Activated naive CD8-positive, alpha-beta T cell treated with anti-CD3 and anti-CD28 coated beads, Interleukin-2, amount 50 U/mL, for 16 hours (primary cell): Measurements from ENCODE around the gene STOML1.

ENCODE experiments used
- DNase-seq: peaks from one replicate; pipeline ENCODE4 v3.0.0-alpha.2; 2020; ENCODE audit warnings: low read depth, low spot score

Gene STOML1

GRCh38 chr15:73991726-73992593 lies at the start of gene STOML1:
Gene STOML1, minus strand, starts transcription at chr15:73992295. Its CDS starts 72 bp downstream, at chr15:73992223.
- DNase-seq, result peak; percentile 86

GRCh38 chr15:74041311-74041756 lies 49.2 kb upstream of the STOML1 start:
- DNase-seq, result no peak

GRCh38 chr15:74040109-74040850 lies 48.2 kb upstream of the STOML1 start:
- DNase-seq, result no peak

GRCh38 chr15:74039656-74040010 lies 47.5 kb upstream of the STOML1 start:
- no peak for DNase-seq

- DNase-seq, result no peak
These were observed 46.9 kb upstream of the STOML1 start for GRCh38 chr15:74038707-74039655.

- DNase-seq, result no peak
These were observed 45.3 kb upstream of the STOML1 start for GRCh38 chr15:74037171-74038117.

GRCh38 chr15:74036271-74037170 lies 44.4 kb upstream of the STOML1 start:
- no peak for DNase-seq

- no peak for DNase-seq
These were observed 43.3 kb upstream of the STOML1 start for GRCh38 chr15:74035121-74036017.

- DNase-seq, result no peak
These were observed 42.2 kb upstream of the STOML1 start for GRCh38 chr15:74034206-74034755.

GRCh38 chr15:74032606-74033561 lies 40.8 kb upstream of the STOML1 start:
- DNase-seq, result no peak

GRCh38 chr15:74032046-74032445 lies 40.0 kb upstream of the STOML1 start:
- DNase-seq, result no peak

- DNase-seq, result no peak
These were observed 36.6 kb upstream of the STOML1 start for GRCh38 chr15:74028646-74029045.

- DNase-seq, result no peak
These were observed 35.6 kb upstream of the STOML1 start for GRCh38 chr15:74027688-74028087.

- no peak for DNase-seq
These were observed 33.3 kb upstream of the STOML1 start for GRCh38 chr15:74025436-74025835.

GRCh38 chr15:74024687-74025086 lies 32.6 kb upstream of the STOML1 start:
- DNase-seq, result no peak

- DNase-seq, result no peak
These were observed 30.8 kb upstream of the STOML1 start for GRCh38 chr15:74022706-74023470.
